Body of pancreas (tissue), 4 donors: ENCODE measurements around the gene EML6. TPM values are rescaled to one million over a fixed set of nuclear protein-coding genes. Genes with fewer than 3 reads are reported as not detected.

ENCODE experiments used
- ATAC-seq: fragments of 150-250 bp; one replicate; pipeline ENCODE4 v1.9.1; 2016
- DNase-seq, 4 donors: peaks; one replicate each; pipeline ENCODE4 v3.0.0-alpha.2; 2019
- H3K27ac ChIP-seq, 4 donors: fragments of 200-600 bp; sonication (generic); 1 replicate in 3 of 4; 2 replicates in 1 of 4; pipeline versions ENCODE4 v1.5.1 to v1.6.1; 2016 to 2019; ENCODE audit warnings: mild to moderate bottlenecking in 1 of 4, mixed read lengths in 1 of 4, moderate library complexity in 1 of 4
- H3K27me3 ChIP-seq, 2 donors: fragments of 200-600 bp; sonication (generic); one replicate each; pipeline ENCODE4 v1.6.0; 2016; ENCODE audit warnings: mild to moderate bottlenecking in 1 of 2
- H3K36me3 ChIP-seq, 2 donors: fragments of 200-600 bp; sonication (generic); replicated peaks in 1 of 2; 2 replicates each; pipeline ENCODE4 v1.5.1; 2016; ENCODE audit warnings: low read depth in 2 of 2; ENCODE audit not compliant: insufficient read depth in 1 of 2
- H3K4me1 ChIP-seq: fragments of 200-600 bp; sonication (generic); one replicate; pipeline ENCODE4 v1.6.0; 2016
- H3K4me3 ChIP-seq, 2 donors: fragments of 200-600 bp; sonication (generic); 1 replicate in 1 of 2; 2 replicates in 1 of 2; pipeline ENCODE4 v1.5.1; 2016 to 2019
- H3K9me3 ChIP-seq, 3 donors: fragments of 200-600 bp; sonication (generic); 1 replicate in 2 of 3; 2 replicates in 1 of 3; pipeline ENCODE4 v1.5.1; 2016
- CTCF ChIP-seq, 7 experiments: fragments of 450-650 bp in 4 of 7; fragments of 200-600 bp in 3 of 7; sonication (generic) in 3 of 7; IDR thresholded peaks; one replicate each; pipeline ENCODE4 v1.5.1; 2016 to 2019; ENCODE audit warnings: antibody characterized with exemption in 7 of 7
- POLR2A ChIP-seq, 3 donors: fragments of 450-650 bp; IDR thresholded peaks; one replicate each; pipeline ENCODE4 v1.6.1; 2016; ENCODE audit warnings: antibody characterized with exemption in 3 of 3, mild to moderate bottlenecking in 2 of 3
- WGBS, 2 donors: methylation state at CpG; one replicate each; pipeline ENCODE4 v1.1.5; 2017; 5-methylcytosine and 5-hydroxymethylcytosine counted together
- intact Hi-C: fragments of 100-400 bp; cut with DNase I; formaldehyde crosslinking; loops from one replicate; pipeline ENCODE4 v1.15.1; 2023
- total RNA-seq, 2 donors: library from RNA; depleted of rRNA; stranded (reverse); fragments of >200 nt; gene quantifications; one replicate each; pipeline ENCODE4 v1.1.0, GENCODE V29; 2016

Gene EML6
- total RNA-seq, 2 donors from 2014 or later, result 2.3 to 2.6 TPM

- WGBS, 2 donors, result 71 to 74% methylated on average over 5 of the region's 5 CpGs
- intact Hi-C loops, result no loop called here
- Histone ChIP-seq H3K36me3 (no peaks in the 10 kb centered on the region), H3K27ac (no peak overlapping the region), H3K4me3 (no peak overlapping the region), H3K27me3 (no peaks in the 10 kb centered on the region), H3K4me1 (no peaks in the 10 kb centered on the region), H3K9me3 (no peaks in the 10 kb centered on the region)
- no peak for TF ChIP-seq POLR2A (IDR thresholded peaks at IDR 0.05)
- TF ChIP-seq CTCF (IDR thresholded peaks at IDR 0.05), result no peak
- ATAC-seq (no peak), DNase-seq (no peak)
These were observed 140.2 kb downstream of the EML6 start for GRCh38 chr2:54863660-54864059.

- Histone ChIP-seq H3K36me3 (no peaks in the 10 kb centered on the region), H3K4me3 (no peak overlapping the region), H3K27me3 (no peaks in the 10 kb centered on the region), H3K9me3 (no peaks in the 10 kb centered on the region), H3K27ac (no peak overlapping the region), H3K4me1 (no peaks in the 10 kb centered on the region)
- TF ChIP-seq CTCF (IDR thresholded peaks at IDR 0.05), result no peak
- TF ChIP-seq POLR2A (IDR thresholded peaks at IDR 0.05), result no peak
- DNase-seq, result no peak
- intact Hi-C loops, result no loop called here
- 52 to 60% methylated on average over 1 of the region's 1 CpG for WGBS, 2 donors
- no peak for ATAC-seq
These were observed 140.6 kb downstream of the EML6 start for GRCh38 chr2:54864096-54864495.

GRCh38 chr2:54864727-54865126, 141.3 kb downstream of the EML6 start:
- Histone ChIP-seq H3K27ac (no peak overlapping the region), H3K4me1 (no peaks in the 10 kb centered on the region), H3K9me3 (no peaks in the 10 kb centered on the region), H3K27me3 (no peaks in the 10 kb centered on the region), H3K36me3 (no peaks in the 10 kb centered on the region), H3K4me3 (no peak overlapping the region)
- intact Hi-C loops, result no loop called here
- TF ChIP-seq POLR2A (IDR thresholded peaks at IDR 0.05), result no peak
- TF ChIP-seq CTCF (IDR thresholded peaks at IDR 0.05), result no peak
- DNase-seq, result no peak
- 69 to 74% methylated on average over 5 of the region's 5 CpGs for WGBS, 2 donors
- ATAC-seq, result no peak

GRCh38 chr2:54866179-54866578, 142.7 kb downstream of the EML6 start:
- TF ChIP-seq CTCF (IDR thresholded peaks at IDR 0.05) (no peak), POLR2A (IDR thresholded peaks at IDR 0.05) (no peak)
- Histone ChIP-seq H3K4me3 (no peak overlapping the region), H3K27me3 (no peaks in the 10 kb centered on the region), H3K36me3 (no peaks in the 10 kb centered on the region), H3K9me3 (no peaks in the 10 kb centered on the region), H3K4me1 (no peaks in the 10 kb centered on the region), H3K27ac (no peak overlapping the region)
- WGBS, 2 donors, result 65 to 69% methylated on average over 2 of the region's 2 CpGs
- ATAC-seq (no peak), DNase-seq (no peak)
- intact Hi-C loops, result no loop called here

- no peak for DNase-seq
- H3K9me3 ChIP-seq, result no peaks in the 10 kb centered on the region
- H3K27ac ChIP-seq, result no peak overlapping the region
- no peak for TF ChIP-seq POLR2A (IDR thresholded peaks at IDR 0.05)
- no peak for TF ChIP-seq CTCF (IDR thresholded peaks at IDR 0.05)
- no peak for ATAC-seq
- no peak overlapping the region for H3K4me3 ChIP-seq
- no peaks in the 10 kb centered on the region for H3K27me3 ChIP-seq
- 60 to 67% methylated on average over 5 of the region's 5 CpGs for WGBS, 2 donors
- no peaks in the 10 kb centered on the region for H3K4me1 ChIP-seq
- intact Hi-C loops, result no loop called here
- H3K36me3 ChIP-seq, result no peaks in the 10 kb centered on the region
These were observed 143.4 kb downstream of the EML6 start for GRCh38 chr2:54866868-54867267.
